ENCODE measurements around the gene GGT7.
A peak's percentile ranks its signal among the peaks of the same experiment; 100 is the strongest.
"Not testable (repeated sequence)": the region's sequence is repeated elsewhere in the genome, so short reads cannot be mapped to it uniquely, and the experiment has no call there.

GGT7 gene

GRCh38 chr20:34872622-34873224 lies at the start of gene GGT7:
Gene GGT7, minus strand, starts transcription at chr20:34872856. Its CDS starts 41 bp downstream, at chr20:34872815.
- peak; percentile 70 for DNase-seq

- DNase-seq = no peak
Measured at GRCh38 chr20:34921436-34921835, 48.8 kb upstream of the GGT7 start.

- DNase-seq = no peak
Measured at GRCh38 chr20:34920055-34920454, 47.4 kb upstream of the GGT7 start.

- no peak for DNase-seq
Measured at GRCh38 chr20:34916774-34917354, 44.2 kb upstream of the GGT7 start.

GRCh38 chr20:34915749-34916455 lies 43.2 kb upstream of the GGT7 start:
- DNase-seq = no peak

- no peak for DNase-seq
Measured at GRCh38 chr20:34915131-34915530, 42.5 kb upstream of the GGT7 start.

- DNase-seq = peak; percentile 83
Measured at GRCh38 chr20:34907616-34908469, 35.2 kb upstream of the GGT7 start.

GRCh38 chr20:34904202-34904621 lies 31.6 kb upstream of the GGT7 start:
- no peak for DNase-seq

GRCh38 chr20:34898731-34899130 lies 26.1 kb upstream of the GGT7 start:
- DNase-seq = not testable (repeated sequence)

- not testable (repeated sequence) for DNase-seq
Measured at GRCh38 chr20:34898129-34898528, 25.5 kb upstream of the GGT7 start.

GRCh38 chr20:34896086-34896621 lies 23.5 kb upstream of the GGT7 start:
- no peak for DNase-seq

GRCh38 chr20:34895465-34895864 lies 22.8 kb upstream of the GGT7 start:
- DNase-seq = no peak

- no peak for DNase-seq
Measured at GRCh38 chr20:34894723-34895122, 22.1 kb upstream of the GGT7 start.

- DNase-seq = no peak
Measured at GRCh38 chr20:34892671-34893070, 20.0 kb upstream of the GGT7 start.

GRCh38 chr20:34891166-34892062 lies 18.8 kb upstream of the GGT7 start:
- peak; percentile 25 for DNase-seq

- no peak for DNase-seq
Measured at GRCh38 chr20:34888468-34888867, 15.8 kb upstream of the GGT7 start.

GRCh38 chr20:34887023-34887422 lies 14.4 kb upstream of the GGT7 start:
- no peak for DNase-seq

- no peak for DNase-seq
Measured at GRCh38 chr20:34886122-34886521, 13.5 kb upstream of the GGT7 start.

- no peak for DNase-seq
Measured at GRCh38 chr20:34884260-34884659, 11.6 kb upstream of the GGT7 start.

GRCh38 chr20:34883809-34884208 lies 11.2 kb upstream of the GGT7 start:
- DNase-seq = no peak

GRCh38 chr20:34883087-34883688 lies 10.5 kb upstream of the GGT7 start:
- no peak for DNase-seq

GRCh38 chr20:34881689-34882088 lies 9.0 kb upstream of the GGT7 start:
- no peak for DNase-seq
